GM21786 (cell line): ENCODE measurements around the gene KRTAP6-3.

Experiments
- ATAC-seq: cut with Tn5 transposase; IDR thresholded peaks from one replicate; pipeline ENCODE4 v1.9.1; 2021; ENCODE audit not compliant: unreplicated experiment

KRTAP6-3 gene

DNA sequence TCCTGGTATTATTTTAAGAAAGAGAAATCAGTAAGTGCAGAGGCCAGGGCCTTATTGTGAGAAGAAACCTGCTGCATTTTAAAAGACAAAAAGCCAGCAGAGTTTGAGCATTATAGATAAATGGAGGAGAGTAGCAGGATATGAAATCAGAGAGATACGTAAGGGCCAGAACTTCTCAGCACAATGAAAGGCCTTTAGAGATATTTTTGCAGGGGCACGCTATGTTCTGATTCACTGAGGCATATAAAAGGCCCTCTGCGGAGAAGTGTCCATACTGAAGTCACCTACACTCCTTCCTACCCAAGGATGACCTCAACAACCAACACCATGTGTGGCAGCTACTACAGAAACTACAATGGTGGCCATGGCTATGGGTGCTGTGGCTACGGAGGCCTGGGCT lies at the start of gene KRTAP6-3:
Gene KRTAP6-3, plus strand, starts transcription at position 301 of the 400 bp plus-strand sequence. Its CDS starts 6 bp downstream, at position 307.
- no peak for ATAC-seq

GRCh38 chr21:30552782-30553181 lies 39.5 kb upstream of the KRTAP6-3 start:
- ATAC-seq = no peak

GRCh38 chr21:30555095-30555494 lies 37.1 kb upstream of the KRTAP6-3 start:
- no peak for ATAC-seq

GRCh38 chr21:30561264-30561895 lies 30.9 kb upstream of the KRTAP6-3 start, which contains the start of gene KRTAP19-7:
KRTAP19-7 (minus strand) TSS chr21:30561314; CDS start chr21:30561289, 25 bp downstream.
- no peak for ATAC-seq

DNA sequence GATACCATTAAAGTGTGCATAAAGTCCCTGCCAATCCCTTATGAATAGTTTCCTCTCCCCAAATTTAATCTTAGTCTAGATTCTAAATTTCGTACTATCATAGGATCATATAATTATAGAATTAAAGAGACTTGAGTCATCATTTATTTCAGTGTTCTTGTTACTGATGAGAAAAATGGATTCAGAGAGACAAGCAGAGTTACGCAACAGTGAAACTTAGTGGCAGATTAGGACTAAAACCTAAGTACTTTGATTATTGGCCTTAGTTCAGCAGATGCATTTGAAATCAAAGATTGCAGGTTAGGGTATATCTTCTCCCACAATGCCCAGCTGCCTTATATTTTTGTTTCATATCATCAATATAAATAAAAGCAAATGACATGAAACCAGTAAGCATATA lies 30.3 kb upstream of the KRTAP6-3 start:
- ATAC-seq = no peak

GRCh38 chr21:30563072-30563471 lies 29.2 kb upstream of the KRTAP6-3 start:
- ATAC-seq = no peak

DNA sequence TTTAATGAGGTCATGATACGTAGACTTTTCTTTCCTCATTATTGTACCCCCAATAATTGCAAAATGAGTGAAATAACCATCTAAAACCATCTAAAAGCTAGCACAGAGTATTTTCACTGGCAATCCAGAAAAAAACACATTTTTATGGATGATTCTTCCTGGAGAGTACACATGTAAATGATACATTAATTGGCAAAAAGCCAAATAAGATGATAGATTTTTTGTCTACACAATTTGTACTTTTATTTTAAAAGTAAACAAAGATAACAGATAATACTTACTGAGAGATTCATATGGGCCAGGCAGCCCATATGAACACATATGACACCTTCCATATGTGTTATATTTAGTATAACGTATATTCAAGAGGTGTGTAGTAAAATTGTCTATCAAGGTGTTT lies 28.6 kb upstream of the KRTAP6-3 start:
- no peak for ATAC-seq

- no peak for ATAC-seq
These were observed 24.6 kb upstream of the KRTAP6-3 start for GRCh38 chr21:30567617-30568016.

DNA sequence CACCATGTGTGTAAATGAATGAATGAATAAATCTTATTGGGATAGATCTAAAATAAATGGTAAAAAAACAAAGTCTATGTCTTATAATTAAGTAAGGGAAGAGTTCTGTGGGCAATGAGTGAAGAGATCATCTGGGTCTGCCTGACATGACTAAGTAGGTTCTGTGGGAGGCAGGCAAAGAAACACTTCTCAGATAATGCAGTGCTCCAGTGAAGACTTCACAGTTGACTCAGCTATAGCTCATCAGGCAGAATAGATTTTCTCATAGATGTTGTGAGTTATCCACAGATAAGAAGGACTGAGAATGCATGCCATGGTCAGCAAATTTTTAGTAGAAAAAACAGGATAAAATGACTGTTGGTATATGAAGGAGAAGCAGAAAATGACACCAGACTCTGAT lies 14.5 kb upstream of the KRTAP6-3 start:
- no peak for ATAC-seq

GRCh38 chr21:30579346-30579745 lies 12.9 kb upstream of the KRTAP6-3 start:
- ATAC-seq = no peak

DNA sequence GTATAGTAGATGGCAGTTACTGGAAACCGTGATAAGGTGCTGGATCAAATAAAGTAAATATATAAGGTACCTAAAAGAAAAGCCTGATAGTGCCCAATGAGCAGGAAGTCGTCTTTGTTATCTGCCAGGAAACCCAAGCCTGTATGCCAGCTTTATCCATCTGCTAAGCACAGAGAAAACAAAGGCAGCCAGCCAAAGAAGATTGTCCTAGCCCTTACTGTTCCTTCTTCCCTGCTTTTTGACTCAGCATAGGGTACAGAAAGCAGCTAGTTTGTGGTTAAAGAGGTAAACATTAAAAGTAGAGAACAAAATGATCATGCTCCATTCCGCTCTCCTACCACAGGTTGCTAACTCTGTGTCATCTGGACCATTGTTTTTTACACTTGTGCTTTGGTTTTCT lies 12.1 kb upstream of the KRTAP6-3 start:
- no peak for ATAC-seq

DNA sequence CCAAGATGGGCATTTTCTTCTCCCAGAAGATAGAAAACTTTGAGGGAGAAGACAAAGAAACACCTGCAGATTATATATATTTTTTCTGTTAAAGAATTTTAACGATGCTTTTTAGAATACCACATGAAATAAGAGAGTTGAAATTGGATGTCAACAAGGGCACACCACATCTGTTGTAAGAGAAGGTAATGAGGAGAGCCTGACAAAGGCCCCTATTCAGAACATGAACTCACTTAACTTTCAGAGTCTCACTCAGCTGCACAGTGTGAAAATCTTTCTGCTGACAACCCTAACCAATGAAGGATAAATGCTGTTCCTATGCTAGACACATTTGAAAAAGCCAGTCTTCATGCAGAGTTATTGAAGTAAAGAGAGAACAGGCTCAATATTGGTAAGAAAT lies 9.4 kb upstream of the KRTAP6-3 start:
- ATAC-seq = no peak

DNA sequence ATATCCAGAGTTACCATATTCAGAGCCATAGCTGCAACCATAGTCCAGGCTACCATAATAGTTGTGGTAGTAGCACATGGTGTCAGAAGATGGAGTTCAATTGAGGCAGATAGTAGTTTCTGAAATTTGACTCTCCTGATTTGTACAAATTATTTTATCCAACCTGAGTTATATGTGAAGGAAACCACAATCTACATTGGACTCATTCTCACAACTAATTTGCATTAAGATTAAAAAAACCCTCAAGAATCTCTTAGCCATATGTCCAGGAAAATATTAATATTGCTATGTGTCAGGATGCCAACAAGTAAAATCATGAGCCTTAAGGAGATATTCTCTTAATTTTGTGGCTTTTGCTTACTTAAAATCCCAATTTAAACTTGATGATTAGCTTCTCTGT lies 1.9 kb upstream of the KRTAP6-3 start, which contains the start of gene KRTAP22-2:
Gene KRTAP22-2, minus strand, starts transcription at position 101 of the 400 bp plus-strand sequence.
- ATAC-seq = no peak

DNA sequence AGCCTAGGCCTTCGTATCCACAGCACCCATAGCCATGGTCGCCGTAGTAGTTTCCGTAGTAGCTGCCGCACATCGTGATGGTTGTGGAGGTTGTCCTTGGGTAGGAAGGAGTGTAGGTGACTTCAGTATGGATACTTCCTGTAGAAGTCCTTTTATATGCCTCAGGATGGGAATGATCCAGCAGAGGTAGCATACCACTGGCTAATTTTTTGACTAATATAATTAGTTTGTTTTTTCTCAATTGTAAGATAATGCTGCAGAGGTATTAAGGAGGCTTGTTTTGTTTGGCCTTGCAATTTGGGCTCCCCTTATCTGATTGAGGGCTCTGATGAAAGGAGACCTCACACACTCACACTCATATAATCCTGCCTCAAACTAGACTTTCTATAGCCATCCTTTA lies 6.6 kb downstream of the KRTAP6-3 start, which contains the start of gene KRTAP6-2:
Gene KRTAP6-2, minus strand, starts transcription at position 101 of the 400 bp plus-strand sequence. Its CDS starts 28 bp downstream, at position 73.
- no peak for ATAC-seq

DNA sequence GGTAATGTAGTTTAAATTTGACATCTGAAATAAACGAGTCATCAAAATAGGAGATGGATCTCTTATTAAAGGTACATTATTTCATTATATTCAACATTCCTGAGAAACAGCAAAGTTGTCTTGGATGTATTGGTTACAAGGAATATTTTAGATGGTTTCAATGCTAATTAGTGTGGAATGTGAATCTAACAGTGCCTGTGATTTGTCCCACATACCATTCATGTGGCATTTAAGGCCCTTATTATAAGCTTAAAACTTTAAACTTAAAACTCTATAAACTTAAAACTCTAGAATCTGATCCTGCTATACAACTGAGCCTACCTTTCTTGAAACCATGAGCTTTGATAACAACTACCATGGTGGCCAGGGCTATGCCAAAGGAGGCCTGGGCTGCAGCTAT lies 8.5 kb downstream of the KRTAP6-3 start, which contains the start of gene KRTAP22-1:
Gene KRTAP22-1, plus strand, starts transcription at position 301 of the 400 bp plus-strand sequence.
- ATAC-seq = no peak

DNA sequence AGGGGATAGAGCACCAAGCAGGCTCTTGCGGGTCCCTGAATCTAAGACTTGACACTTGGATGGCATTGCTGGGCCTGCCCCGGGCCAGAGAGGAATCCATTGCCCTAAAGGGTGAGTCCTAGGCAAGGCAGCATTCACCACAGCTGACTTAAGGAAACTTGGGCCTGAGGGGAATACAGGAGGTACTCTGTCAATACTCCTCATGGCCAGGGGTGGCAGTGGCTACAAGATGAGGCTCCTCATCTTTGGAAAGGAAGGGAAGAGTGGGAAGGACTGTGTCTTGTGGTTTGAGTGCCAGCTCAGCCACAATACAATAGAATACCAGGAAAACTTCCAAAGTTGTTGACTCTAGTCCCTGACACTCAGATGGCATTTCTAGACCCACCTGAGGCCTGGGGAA lies 13.7 kb downstream of the KRTAP6-3 start:
- no peak for ATAC-seq

DNA sequence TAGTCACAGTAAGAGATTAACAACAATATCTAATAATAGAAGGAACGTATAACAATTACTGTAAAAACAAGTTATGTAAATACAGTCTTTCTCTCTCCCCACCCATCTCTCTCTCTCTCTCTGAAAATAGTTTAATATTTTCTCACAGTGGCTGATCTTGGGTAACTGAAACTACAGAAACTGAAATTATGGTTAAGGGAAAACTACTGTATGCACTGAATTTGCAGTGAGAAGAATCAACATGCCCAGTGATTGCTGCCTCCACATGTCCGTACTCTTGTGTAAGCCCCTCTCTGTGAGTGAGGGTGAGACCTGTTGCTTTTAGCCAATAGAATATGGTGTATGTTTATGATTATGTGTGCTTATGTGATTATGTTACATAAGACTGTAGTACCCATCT lies 19.9 kb downstream of the KRTAP6-3 start:
- ATAC-seq = no peak

GRCh38 chr21:30613836-30614235 lies 21.6 kb downstream of the KRTAP6-3 start, which contains the start of gene KRTAP6-1:
KRTAP6-1 (minus strand) TSS chr21:30613930; CDS start chr21:30613904, 26 bp downstream.
- no peak for ATAC-seq

- no peak for ATAC-seq
These were observed 23.0 kb downstream of the KRTAP6-3 start for GRCh38 chr21:30615199-30615598.

DNA sequence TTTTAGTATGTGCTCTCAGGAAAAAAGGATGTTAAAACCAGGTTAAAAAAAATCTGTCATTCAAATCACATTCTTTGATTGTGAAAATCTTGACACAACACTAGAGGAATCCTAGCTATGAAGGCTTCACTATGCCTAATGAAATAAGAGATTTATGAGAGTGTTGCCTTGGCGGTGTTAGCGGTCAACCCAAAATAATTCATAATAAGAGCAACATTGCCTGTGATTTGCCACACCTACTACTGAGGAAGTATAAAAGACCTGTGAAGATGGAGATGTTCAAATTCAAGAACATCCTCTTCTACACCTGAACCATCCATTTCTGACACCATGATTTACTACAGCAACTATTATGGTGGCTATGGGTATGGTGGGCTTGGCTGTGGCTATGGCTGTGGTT lies 23.9 kb downstream of the KRTAP6-3 start, which contains the start of gene KRTAP20-1:
Gene KRTAP20-1, plus strand, starts transcription at position 301 of the 400 bp plus-strand sequence. Its CDS starts 30 bp downstream, at position 331.
- ATAC-seq = no peak

- ATAC-seq = no peak
These were observed 27.8 kb downstream of the KRTAP6-3 start for GRCh38 chr21:30620080-30620479.

DNA sequence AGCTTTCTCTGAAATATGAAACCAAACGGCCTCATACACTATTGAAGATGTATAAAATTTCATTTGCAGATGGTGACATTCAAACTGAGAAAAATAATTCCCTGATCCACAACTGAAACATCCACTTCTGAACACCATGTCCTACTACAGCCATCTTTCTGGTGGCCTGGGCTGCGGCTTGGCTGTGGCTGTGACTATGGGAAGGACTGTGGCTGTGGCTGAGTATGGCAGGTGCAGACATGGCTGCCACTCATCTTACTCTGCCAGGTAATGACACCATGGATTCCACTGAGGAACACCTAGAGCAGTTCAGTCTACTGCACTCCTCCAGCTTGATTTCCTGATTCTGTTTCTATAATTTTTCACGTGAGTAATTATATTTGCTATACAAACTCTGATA lies 28.3 kb downstream of the KRTAP6-3 start, which contains the start of gene KRTAP20-4:
Gene KRTAP20-4, plus strand, starts transcription at position 106 of the 400 bp plus-strand sequence.
- no peak for ATAC-seq
